HUES6 (cell line): ENCODE data around the gene UBR1.

ENCODE experiments used
- H3K27ac ChIP-seq: 2 replicates; pipeline ENCODE4 v1.7.0; 2013; ENCODE audit warnings: low read depth, mild to moderate bottlenecking, low read length, inconsistent platforms
- H3K27me3 ChIP-seq: 2 replicates; pipeline ENCODE4 v1.6.1; 2013; ENCODE audit warnings: low read length; ENCODE audit not compliant: control insufficient read depth, insufficient read depth
- H3K36me3 ChIP-seq: 2 replicates; pipeline ENCODE4 v1.6.1; 2013; ENCODE audit warnings: low read length; ENCODE audit not compliant: control insufficient read depth, insufficient read depth
- H3K4me1 ChIP-seq: 2 replicates; pipeline ENCODE4 v1.6.1; 2013; ENCODE audit warnings: low read length; ENCODE audit not compliant: control insufficient read depth, insufficient read depth
- H3K4me3 ChIP-seq: 2 replicates; pipeline ENCODE4 v1.5.1; 2013; ENCODE audit warnings: low read depth, low read length
- H3K9ac ChIP-seq: one replicate; pipeline ENCODE4 v1.6.1; 2013; ENCODE audit warnings: mild to moderate bottlenecking, low read length
- H3K9me3 ChIP-seq: 2 replicates; pipeline ENCODE4 v1.6.1; 2013; ENCODE audit warnings: low read depth, low read length; ENCODE audit not compliant: control insufficient read depth, insufficient read depth

The UBR1 gene

DNA sequence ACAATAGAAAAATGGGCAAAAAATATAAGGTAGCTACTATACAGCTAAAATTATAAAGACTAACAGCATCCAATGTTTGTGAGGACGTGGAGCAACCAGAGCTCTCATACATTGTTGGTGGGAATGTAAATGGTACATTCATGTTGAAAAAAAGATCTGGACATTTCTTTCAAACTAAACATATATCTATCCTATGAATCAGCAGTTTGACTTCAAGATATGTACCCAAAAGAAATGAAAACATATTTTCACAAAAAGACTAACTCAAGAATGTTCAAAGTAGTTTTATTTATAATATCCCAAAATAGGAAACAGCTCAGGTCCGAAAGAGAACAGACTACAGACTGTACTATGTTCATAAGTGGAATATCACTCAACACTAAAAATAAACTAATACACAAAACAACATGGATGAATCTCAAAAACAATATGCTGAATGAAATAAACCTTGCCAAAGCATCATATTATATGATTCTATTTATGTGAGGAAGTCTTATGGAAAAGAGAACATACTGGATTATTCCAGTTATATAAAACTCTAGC is 176.5 kb downstream of the UBR1 start:
- Histone ChIP-seq H3K9ac (no peak overlapping the region), H3K27ac (no peak overlapping the region), H3K4me3 (no peak overlapping the region), H3K4me1 (no peaks in the 10 kb centered on the region), H3K27me3 (no peaks in the 10 kb centered on the region), H3K36me3 (no peaks in the 10 kb centered on the region), H3K9me3 (no peaks in the 10 kb centered on the region)

DNA sequence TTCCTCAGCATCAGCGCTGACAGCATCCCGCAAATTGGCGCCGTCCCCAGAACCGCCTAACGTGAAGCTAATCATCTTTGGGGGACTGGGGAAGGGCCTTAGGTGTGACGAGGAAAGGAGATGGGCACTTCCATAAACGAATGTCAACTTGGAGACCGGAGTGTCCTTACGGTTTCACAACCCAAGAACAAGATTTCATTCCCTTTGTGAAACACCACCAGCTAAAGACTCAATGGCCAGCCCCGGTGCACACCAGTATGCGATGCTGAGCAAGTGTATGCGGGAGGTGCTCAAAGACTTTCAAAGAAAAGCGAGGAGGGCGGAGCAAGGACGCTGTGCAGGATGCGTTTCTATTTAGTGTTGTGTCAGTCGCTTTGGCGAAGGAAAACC is 184.5 kb downstream of the UBR1 start:
- peaks cover 8% of the 10 kb centered on the region for H3K27me3 ChIP-seq
- H3K9me3 ChIP-seq: no peaks in the 10 kb centered on the region
- no peak overlapping the region for H3K27ac ChIP-seq
- no peaks in the 10 kb centered on the region for H3K36me3 ChIP-seq
- no peak overlapping the region for H3K9ac ChIP-seq
- H3K4me3 ChIP-seq: peak overlapping the region; percentile 86
- H3K4me1 ChIP-seq: peaks cover 6% of the 10 kb centered on the region; the same call in 1 of the 2 replicates

DNA sequence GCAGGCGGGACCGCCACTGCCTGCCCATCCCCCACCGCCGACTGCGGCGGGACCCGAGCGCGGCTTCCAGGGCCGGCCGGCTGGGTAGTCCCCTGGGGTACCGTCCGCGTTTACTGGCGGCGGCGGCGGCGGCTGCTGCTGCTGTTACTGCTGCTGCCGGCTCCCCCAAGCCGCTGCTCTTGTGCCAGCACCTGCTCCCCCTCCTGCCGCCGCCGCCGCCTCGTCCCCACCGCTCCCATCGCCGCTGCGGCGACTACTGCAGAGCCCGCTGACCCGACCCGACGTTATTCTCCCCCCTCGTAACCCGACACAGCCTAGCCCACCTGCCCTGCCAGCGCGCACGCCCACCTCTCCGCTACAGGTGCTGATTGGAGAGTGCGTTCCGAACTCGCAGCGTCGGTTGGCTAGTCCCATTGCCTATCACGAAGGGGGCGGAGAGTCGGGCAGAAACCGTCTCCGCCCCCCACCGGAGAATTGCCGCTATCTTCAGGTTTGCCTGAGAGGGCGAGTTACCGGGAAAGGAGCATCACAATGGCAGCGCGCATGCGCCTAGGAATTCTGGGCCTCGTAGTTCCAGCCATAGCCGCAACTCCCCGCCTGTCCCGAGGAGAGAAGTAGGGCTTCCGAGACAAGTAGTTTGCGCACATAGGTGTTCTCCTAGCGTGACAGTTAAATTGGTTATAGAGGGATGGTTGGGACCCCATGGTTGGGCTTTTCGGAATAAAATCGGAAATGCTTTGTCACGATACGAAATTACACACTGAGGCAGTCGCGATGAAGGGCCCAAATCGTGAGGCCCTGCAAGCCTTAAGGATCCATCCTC is 185.1 kb downstream of the UBR1 start, which contains the start of gene TTBK2:
Gene TTBK2 (minus strand): TSS at position 260 of the 823 bp plus-strand sequence. CDS start 42,161 bp downstream, outside the sequence.
- Histone ChIP-seq H3K4me3 (peak within 1 kb of the TSS; percentile 86), H3K27ac (no peak within 1 kb of the TSS), H3K27me3 (peaks cover 8% of the 10 kb centered on the region), H3K4me1 (peaks cover 6% of the 10 kb centered on the region; the same call in 1 of the 2 replicates), H3K9me3 (no peaks in the 10 kb centered on the region), H3K36me3 (no peaks in the 10 kb centered on the region), H3K9ac (peak within 1 kb of the TSS; percentile 61)

GRCh38 chr15:42919799-42920518 is 185.9 kb downstream of the UBR1 start:
- Histone ChIP-seq H3K27ac (no peak overlapping the region), H3K9ac (peak overlapping the region; percentile 61), H3K27me3 (peaks cover 8% of the 10 kb centered on the region), H3K4me1 (peaks cover 6% of the 10 kb centered on the region; the same call in 1 of the 2 replicates), H3K36me3 (no peaks in the 10 kb centered on the region), H3K4me3 (peak overlapping the region; percentile 86), H3K9me3 (no peaks in the 10 kb centered on the region)

GRCh38 chr15:42919308-42919707 is 186.5 kb downstream of the UBR1 start:
- Histone ChIP-seq H3K9me3 (no peaks in the 10 kb centered on the region), H3K27me3 (peaks cover 8% of the 10 kb centered on the region), H3K27ac (no peak overlapping the region), H3K4me3 (peak overlapping the region; percentile 86), H3K4me1 (peaks cover 6% of the 10 kb centered on the region; the same call in 1 of the 2 replicates), H3K36me3 (no peaks in the 10 kb centered on the region), H3K9ac (peak overlapping the region; percentile 61)

DNA sequence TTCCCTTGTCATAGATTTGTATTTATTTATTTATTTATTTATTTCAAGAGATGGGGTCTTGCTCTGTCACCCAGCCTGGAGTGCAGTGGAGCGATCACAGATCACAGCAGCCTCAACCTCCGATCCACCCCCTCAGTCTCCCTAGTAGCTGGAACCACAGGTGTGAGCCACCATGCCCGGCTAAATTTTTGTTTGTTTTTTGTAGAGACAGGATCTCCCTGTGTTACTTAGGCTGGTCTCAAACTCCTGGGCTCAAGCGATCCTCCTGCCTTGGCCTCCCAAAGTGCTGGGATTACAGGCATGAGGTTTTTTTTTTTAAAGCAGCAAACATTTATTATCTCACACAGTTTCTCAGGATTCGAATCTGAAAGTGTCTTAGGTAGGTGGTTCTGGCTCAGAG is 187.8 kb downstream of the UBR1 start:
- Histone ChIP-seq H3K9ac (no peak overlapping the region), H3K27ac (no peak overlapping the region), H3K27me3 (peaks cover 8% of the 10 kb centered on the region), H3K4me3 (no peak overlapping the region), H3K36me3 (no peaks in the 10 kb centered on the region), H3K9me3 (no peaks in the 10 kb centered on the region), H3K4me1 (peaks cover 6% of the 10 kb centered on the region; the same call in 1 of the 2 replicates)

DNA sequence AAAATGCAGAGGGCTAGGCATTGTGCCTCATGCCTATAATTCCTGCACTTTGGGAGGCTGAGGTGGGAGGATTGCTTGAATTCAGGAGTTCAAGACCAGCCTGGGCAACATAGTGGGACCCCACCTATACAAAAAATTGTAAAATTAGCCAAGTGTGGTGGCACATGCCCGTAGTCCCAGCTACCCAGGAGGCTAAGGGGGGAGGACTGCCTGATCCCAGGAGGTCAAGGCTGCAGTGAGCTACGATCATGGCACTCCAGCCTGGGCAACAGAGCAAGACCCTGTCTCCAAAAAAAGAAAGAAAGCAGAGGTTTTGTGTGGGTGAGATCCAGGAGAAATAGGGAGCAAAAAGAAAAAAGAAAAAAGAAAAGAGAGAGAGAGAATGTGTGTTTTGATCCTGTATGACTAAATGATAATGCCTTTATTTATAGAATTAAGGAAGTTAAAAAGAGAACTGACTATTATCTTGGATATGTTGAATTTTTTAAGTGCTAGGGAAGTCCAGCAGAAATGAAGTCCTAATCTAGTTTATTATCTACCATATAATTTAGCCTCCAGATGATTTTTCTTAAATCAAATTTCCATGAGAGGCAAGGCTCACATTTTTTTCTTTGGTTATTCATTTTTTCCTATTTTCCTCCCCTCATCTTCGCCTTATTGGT is 190.1 kb downstream of the UBR1 start:
- H3K9ac ChIP-seq: no peak overlapping the region
- H3K36me3 ChIP-seq: no peaks in the 10 kb centered on the region
- H3K27ac ChIP-seq: no peak overlapping the region
- H3K27me3 ChIP-seq: no peaks in the 10 kb centered on the region
- H3K4me3 ChIP-seq: no peak overlapping the region
- H3K4me1 ChIP-seq: peaks cover 6% of the 10 kb centered on the region; the same call in 1 of the 2 replicates
- no peaks in the 10 kb centered on the region for H3K9me3 ChIP-seq

- Histone ChIP-seq H3K4me3 (no peak overlapping the region), H3K9ac (no peak overlapping the region), H3K4me1 (peaks cover 6% of the 10 kb centered on the region; the same call in 1 of the 2 replicates), H3K9me3 (no peaks in the 10 kb centered on the region), H3K27ac (no peak overlapping the region), H3K27me3 (no peaks in the 10 kb centered on the region), H3K36me3 (no peaks in the 10 kb centered on the region)
These were observed 190.9 kb downstream of the UBR1 start for GRCh38 chr15:42914728-42915497.

DNA sequence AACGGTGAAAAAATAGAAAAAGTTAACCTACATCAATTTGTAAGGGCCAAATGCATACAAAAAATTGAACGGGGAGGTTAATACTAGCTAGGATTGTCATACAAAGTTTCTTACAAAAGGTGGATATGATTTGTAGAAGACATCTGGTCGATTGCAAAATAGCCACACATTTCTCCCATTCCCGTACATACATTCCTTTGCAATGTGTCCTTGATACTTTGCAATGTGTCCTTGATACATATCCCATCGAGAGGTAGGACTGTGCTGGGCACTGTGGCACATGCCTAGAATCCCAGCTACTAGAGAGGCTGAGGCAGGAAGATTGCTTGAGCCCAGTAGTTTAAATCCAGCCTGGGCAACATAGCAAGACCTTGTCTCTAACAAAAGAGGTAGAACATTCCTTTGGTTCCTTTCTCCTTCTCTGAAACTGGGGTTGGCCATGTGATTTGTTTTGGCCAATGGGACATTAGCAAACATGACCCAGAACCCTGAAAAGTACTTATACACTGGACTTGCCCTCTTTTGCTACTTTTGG is 194.7 kb downstream of the UBR1 start:
- H3K27ac ChIP-seq: no peak overlapping the region

GRCh38 chr15:42908538-42908937 is 197.3 kb downstream of the UBR1 start:
- H3K27me3 ChIP-seq: no peaks in the 10 kb centered on the region
- no peak overlapping the region for H3K4me3 ChIP-seq
- H3K27ac ChIP-seq: no peak overlapping the region
- H3K4me1 ChIP-seq: no peaks in the 10 kb centered on the region
- H3K9me3 ChIP-seq: no peaks in the 10 kb centered on the region
- no peak overlapping the region for H3K9ac ChIP-seq
- no peaks in the 10 kb centered on the region for H3K36me3 ChIP-seq

More for the DNA sequence above, 194.7 kb downstream of the UBR1 start:
- no peak overlapping the region for H3K4me3 ChIP-seq
- H3K9ac ChIP-seq: no peak overlapping the region
- H3K36me3 ChIP-seq: no peaks in the 10 kb centered on the region
- H3K27me3 ChIP-seq: no peaks in the 10 kb centered on the region
- H3K4me1 ChIP-seq: no peaks in the 10 kb centered on the region
- H3K9me3 ChIP-seq: no peaks in the 10 kb centered on the region
